Measurements from ENCODE around the gene RBMS1. TPM values are rescaled to one million over a fixed set of nuclear protein-coding genes. Genes with fewer than 3 reads are reported as not detected.

The RBMS1 gene
- total RNA-seq, 4 donors from 2014 or later, result 13.5 to 31.6 (median 23.0) TPM

DNA sequence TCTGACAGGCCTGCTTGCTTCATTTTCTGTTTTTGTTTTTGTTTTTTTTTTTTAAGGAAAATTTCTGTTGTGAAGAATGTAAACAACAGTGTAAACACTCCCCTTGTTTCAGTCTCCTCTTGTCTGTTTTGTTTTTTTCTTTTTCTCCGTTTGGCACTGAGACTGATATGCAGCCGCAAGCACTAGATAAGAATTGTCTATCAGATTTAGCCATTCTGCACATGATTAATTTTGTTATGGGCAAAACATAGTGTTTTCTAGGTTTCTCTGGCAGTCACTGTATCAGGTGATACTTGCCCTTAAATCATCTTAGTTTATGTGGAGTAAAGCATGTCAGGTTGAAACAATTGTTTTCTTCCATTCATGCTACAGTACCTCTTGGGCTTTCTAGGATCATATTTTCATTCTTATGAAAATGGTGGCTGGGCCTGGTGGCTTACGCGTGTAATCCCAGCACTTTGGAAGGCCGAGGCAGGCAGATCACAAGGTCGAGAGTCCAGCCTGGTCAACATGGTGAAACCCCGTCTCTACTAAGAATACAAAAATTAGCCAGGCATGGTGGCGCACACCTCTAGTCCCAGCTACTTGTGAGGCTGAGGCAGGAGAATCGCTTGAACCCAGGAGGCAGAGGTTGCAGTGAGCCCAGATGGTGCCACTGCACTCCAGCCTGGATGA is 12.9 kb upstream of the RBMS1 start:
- 78 to 86% methylated on average over 6 to 9 of the region's 9 CpGs for WGBS, 2 donors (ENCODE audit: low coverage in 1 of 2)
- Histone ChIP-seq H3K27me3 (no peaks in the 10 kb centered on the region), H3K4me1 (peaks cover 0 to 3% (median 0%) of the 10 kb centered on the region in 4 donors), H3K36me3 (no peaks in the 10 kb centered on the region), H3K27ac (no peak overlapping the region), H3K4me3 (no peak overlapping the region), H3K9me3 (no peaks in the 10 kb centered on the region)
- in situ Hi-C loops (cut with MboI; ENCODE audit: low pct_ligation_motif_present in 1 of 4, low pct_unique_long_range_greater_than_20kb in 1 of 4, low sequenced_read_pairs in 3 of 4) (no loop called here), intact Hi-C loops (cut with DNase I; ENCODE audit: low total_unique reads) (no loop called here)
- no peak for DNase-seq
- TF ChIP-seq EP300 (IDR thresholded peaks at IDR 0.05; ENCODE audit: low read depth) (no peak), POLR2AphosphoS5 (IDR thresholded peaks at IDR 0.05) (no peak)

DNA sequence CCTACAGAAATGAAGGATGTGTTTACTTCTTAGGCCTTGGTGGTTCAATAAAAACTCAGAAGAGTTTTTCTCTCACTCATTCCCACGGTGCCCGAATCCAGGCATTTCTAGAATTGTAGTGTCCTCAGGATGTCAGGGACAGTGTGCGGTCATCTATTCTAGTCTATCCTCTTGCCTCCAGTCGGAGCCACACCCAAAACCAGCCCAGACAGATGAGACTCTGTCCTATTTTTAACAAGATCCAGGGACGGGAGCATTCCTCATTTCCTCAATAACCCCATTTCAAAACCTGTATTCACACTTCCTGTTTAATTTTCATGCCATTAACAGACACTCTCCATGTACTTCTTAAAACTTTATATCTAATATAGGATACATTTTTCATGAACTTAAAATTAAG is 11.6 kb upstream of the RBMS1 start:
- WGBS, 2 donors (ENCODE audit: low coverage in 1 of 2), result 54 to 78% methylated on average over 3 to 5 of the region's 5 CpGs

DNA sequence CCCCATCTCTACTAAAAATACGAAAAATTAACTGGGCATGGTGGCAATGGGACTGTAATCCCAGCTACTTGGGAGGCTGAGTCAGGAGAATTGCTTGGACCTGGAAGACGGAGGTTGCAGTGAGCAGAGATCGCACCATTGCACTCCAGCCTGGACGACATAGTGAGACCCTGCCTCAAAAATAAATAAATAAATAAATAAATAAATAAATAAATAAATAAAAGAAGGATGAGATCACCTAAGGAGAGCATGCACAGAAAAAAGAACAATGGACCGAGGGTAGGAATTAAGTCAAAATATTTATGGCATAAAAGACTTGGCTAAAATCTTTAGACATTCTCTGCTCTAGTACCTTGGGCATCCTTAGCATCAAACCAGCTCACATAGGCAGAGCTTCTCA is 8.9 kb upstream of the RBMS1 start:
- TF ChIP-seq, protein P1, sequence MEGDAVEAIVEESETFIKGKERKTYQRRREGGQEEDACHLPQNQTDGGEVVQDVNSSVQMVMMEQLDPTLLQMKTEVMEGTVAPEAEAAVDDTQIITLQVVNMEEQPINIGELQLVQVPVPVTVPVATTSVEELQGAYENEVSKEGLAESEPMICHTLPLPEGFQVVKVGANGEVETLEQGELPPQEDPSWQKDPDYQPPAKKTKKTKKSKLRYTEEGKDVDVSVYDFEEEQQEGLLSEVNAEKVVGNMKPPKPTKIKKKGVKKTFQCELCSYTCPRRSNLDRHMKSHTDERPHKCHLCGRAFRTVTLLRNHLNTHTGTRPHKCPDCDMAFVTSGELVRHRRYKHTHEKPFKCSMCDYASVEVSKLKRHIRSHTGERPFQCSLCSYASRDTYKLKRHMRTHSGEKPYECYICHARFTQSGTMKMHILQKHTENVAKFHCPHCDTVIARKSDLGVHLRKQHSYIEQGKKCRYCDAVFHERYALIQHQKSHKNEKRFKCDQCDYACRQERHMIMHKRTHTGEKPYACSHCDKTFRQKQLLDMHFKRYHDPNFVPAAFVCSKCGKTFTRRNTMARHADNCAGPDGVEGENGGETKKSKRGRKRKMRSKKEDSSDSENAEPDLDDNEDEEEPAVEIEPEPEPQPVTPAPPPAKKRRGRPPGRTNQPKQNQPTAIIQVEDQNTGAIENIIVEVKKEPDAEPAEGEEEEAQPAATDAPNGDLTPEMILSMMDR (IDR thresholded peaks at IDR 0.05), result no peak
- TF ChIP-seq POLR2AphosphoS5 (IDR thresholded peaks at IDR 0.05) (no peak), POLR2A (IDR thresholded peaks at IDR 0.05) (no peak), EP300 (IDR thresholded peaks at IDR 0.05; ENCODE audit: low read depth) (no peak)
- H3K36me3 ChIP-seq, result no peaks in the 10 kb centered on the region
- in situ Hi-C loops (cut with MboI; ENCODE audit: low pct_ligation_motif_present in 1 of 4, low pct_unique_long_range_greater_than_20kb in 1 of 4, low sequenced_read_pairs in 3 of 4), result no loop called here
- H3K27me3 ChIP-seq, result no peaks in the 10 kb centered on the region
- no peak for DNase-seq
- no peak overlapping the region for H3K27ac ChIP-seq
- H3K4me3 ChIP-seq, result no peak overlapping the region
- 73 to 90% methylated on average over 5 of the region's 5 CpGs for WGBS, 2 donors (ENCODE audit: low coverage in 1 of 2)
- peaks cover 0 to 3% (median 0%) of the 10 kb centered on the region in 4 donors for H3K4me1 ChIP-seq
- intact Hi-C loops (cut with DNase I; ENCODE audit: low total_unique reads), result no loop called here
- H3K9me3 ChIP-seq, result no peaks in the 10 kb centered on the region

More for the DNA sequence above, 11.6 kb upstream of the RBMS1 start:
- H3K9me3 ChIP-seq, result no peaks in the 10 kb centered on the region
- H3K27ac ChIP-seq, result no peak overlapping the region
- no peaks in the 10 kb centered on the region for H3K36me3 ChIP-seq
- intact Hi-C loops (cut with DNase I; ENCODE audit: low total_unique reads) (no loop called here), in situ Hi-C loops (cut with MboI; ENCODE audit: low pct_ligation_motif_present in 1 of 4, low pct_unique_long_range_greater_than_20kb in 1 of 4, low sequenced_read_pairs in 3 of 4) (no loop called here)
- no peaks in the 10 kb centered on the region for H3K27me3 ChIP-seq
- peaks cover 0 to 3% (median 0%) of the 10 kb centered on the region in 4 donors for H3K4me1 ChIP-seq
- no peak overlapping the region for H3K4me3 ChIP-seq
- TF ChIP-seq, protein P1 (IDR thresholded peaks at IDR 0.05), result no peak
- TF ChIP-seq EP300 (IDR thresholded peaks at IDR 0.05; ENCODE audit: low read depth), result no peak
- TF ChIP-seq POLR2AphosphoS5 (IDR thresholded peaks at IDR 0.05), result no peak
- TF ChIP-seq POLR2A (IDR thresholded peaks at IDR 0.05), result no peak
- no peak for DNase-seq

DNA sequence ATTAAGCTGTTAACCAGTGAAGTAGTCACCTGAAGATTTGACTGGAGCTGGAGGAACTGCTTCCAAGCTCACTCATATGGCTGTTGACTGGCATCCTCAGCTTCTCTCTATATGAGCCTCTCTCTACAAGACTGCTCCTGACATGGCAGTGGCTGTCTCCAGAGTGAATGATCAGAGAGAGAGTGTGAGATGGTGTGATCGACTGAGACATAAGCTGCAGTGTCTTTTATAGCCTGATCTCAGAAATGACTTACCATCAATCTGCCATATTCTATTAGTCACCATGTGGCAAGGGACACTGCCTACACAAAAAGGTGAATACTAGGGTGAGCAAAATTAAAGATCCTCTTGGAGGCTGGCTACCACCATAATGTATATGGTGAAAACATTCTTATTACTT is 7.8 kb upstream of the RBMS1 start:
- 71% methylated on average over 1 of the region's 1 CpG; no CpG with 5 or more reads in 1 of the 2 donors for WGBS, 2 donors (ENCODE audit: low coverage in 1 of 2)

More for the DNA sequence above, 7.8 kb upstream of the RBMS1 start:
- H3K4me1 ChIP-seq, result peaks cover 0 to 3% (median 0%) of the 10 kb centered on the region in 4 donors
- peaks cover 3% of the 10 kb centered on the region for H3K27me3 ChIP-seq
- no peaks in the 10 kb centered on the region for H3K9me3 ChIP-seq
- no peak for DNase-seq
- TF ChIP-seq POLR2AphosphoS5 (IDR thresholded peaks at IDR 0.05) (no peak), EP300 (IDR thresholded peaks at IDR 0.05; ENCODE audit: low read depth) (no peak), POLR2A (IDR thresholded peaks at IDR 0.05) (no peak)
- TF ChIP-seq, protein P1 (IDR thresholded peaks at IDR 0.05), result no peak
- intact Hi-C loops (cut with DNase I; ENCODE audit: low total_unique reads), result no loop called here
- in situ Hi-C loops (cut with MboI; ENCODE audit: low pct_ligation_motif_present in 1 of 4, low pct_unique_long_range_greater_than_20kb in 1 of 4, low sequenced_read_pairs in 3 of 4), result no loop called here
- no peak overlapping the region for H3K4me3 ChIP-seq
- H3K36me3 ChIP-seq, result no peaks in the 10 kb centered on the region
- no peak overlapping the region for H3K27ac ChIP-seq
